ENCODE data around the gene OR6C76.

DNA sequence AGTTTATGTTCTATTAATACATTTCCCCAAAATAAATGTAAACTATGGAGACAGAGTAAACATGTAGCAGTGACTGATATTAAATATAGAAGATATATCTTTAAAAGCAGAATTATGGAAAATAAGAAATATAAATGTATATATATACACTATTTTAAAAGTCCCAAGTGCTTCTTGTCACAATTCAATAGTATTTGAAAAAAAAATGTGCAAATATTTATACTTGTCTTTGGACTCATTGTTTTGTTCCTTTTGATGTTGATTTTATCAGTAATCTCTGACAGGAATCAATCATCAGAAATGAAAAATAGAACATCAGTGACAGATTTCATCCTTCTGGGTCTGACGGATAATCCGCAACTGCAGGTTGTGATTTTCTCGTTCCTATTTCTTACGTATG lies at the start of gene OR6C76:
- no peak for TF ChIP-seq CTCF (IDR thresholded peaks at IDR 0.05)
- no peak for TF ChIP-seq EZH2phosphoT487 (IDR thresholded peaks at IDR 0.05)

Data from neural progenitor cell (in vitro differentiated cells).